ENCODE results near the gene SPON2.

Gene SPON2

GRCh38 chr4:1171311-1172227, 814 bp downstream of the SPON2 start:
- DNase-seq = peak; percentile 40

- DNase-seq = no peak
These were observed 1.4 kb downstream of the SPON2 start for GRCh38 chr4:1170976-1171310.

GRCh38 chr4:1170156-1170975, 2.0 kb downstream of the SPON2 start:
- DNase-seq = no peak

GRCh38 chr4:1169691-1170096, 2.7 kb downstream of the SPON2 start:
- DNase-seq = no peak

GRCh38 chr4:1169171-1169671, 3.2 kb downstream of the SPON2 start:
- DNase-seq = no peak

GRCh38 chr4:1168191-1169101, 3.9 kb downstream of the SPON2 start:
- no peak for DNase-seq

- peak; percentile 82 for DNase-seq
These were observed 5.0 kb downstream of the SPON2 start for GRCh38 chr4:1167244-1167949.

GRCh38 chr4:1166509-1167243, 5.7 kb downstream of the SPON2 start:
- DNase-seq = no peak

GRCh38 chr4:1164956-1165545, 7.3 kb downstream of the SPON2 start:
- DNase-seq = no peak

- DNase-seq = no peak
These were observed 7.9 kb downstream of the SPON2 start for GRCh38 chr4:1164444-1164843.

GRCh38 chr4:1164040-1164439, 8.3 kb downstream of the SPON2 start:
- no peak for DNase-seq

GRCh38 chr4:1160351-1160750, 12.0 kb downstream of the SPON2 start:
- DNase-seq = no peak

- no peak for DNase-seq
These were observed 16.3 kb downstream of the SPON2 start for GRCh38 chr4:1156069-1156468.

- no peak for DNase-seq
These were observed 17.1 kb downstream of the SPON2 start for GRCh38 chr4:1155314-1155713.

- no peak for DNase-seq
These were observed 17.7 kb downstream of the SPON2 start for GRCh38 chr4:1154523-1155182.

GRCh38 chr4:1154126-1154522, 18.3 kb downstream of the SPON2 start:
- DNase-seq = no peak

GRCh38 chr4:1153567-1154090, 18.8 kb downstream of the SPON2 start:
- no peak for DNase-seq

GRCh38 chr4:1152290-1152689, 20.1 kb downstream of the SPON2 start:
- no peak for DNase-seq

- no peak for DNase-seq
These were observed 20.8 kb downstream of the SPON2 start for GRCh38 chr4:1151541-1151940.

GRCh38 chr4:1150875-1151274, 21.5 kb downstream of the SPON2 start:
- no peak for DNase-seq

Measured in effector CD8-positive, alpha-beta T cell (primary cell).